Activated naive CD8-positive, alpha-beta T cell (primary cell): ENCODE results near the gene LRRC32.

Experiments
- H3K27ac Mint-ChIP-seq: one replicate; pipeline ENCODE4 v1.8.0; 2021; ENCODE audit warnings: mixed read lengths
- H3K27me3 Mint-ChIP-seq: one replicate; pipeline ENCODE4 v1.8.0; 2021; ENCODE audit warnings: mixed read lengths
- H3K36me3 Mint-ChIP-seq: one replicate; pipeline ENCODE4 v1.8.0; 2021; ENCODE audit warnings: mixed read lengths
- H3K4me1 Mint-ChIP-seq: one replicate; pipeline ENCODE4 v1.8.0; 2021; ENCODE audit warnings: low read depth, mixed read lengths
- H3K4me3 Mint-ChIP-seq: one replicate; pipeline ENCODE4 v1.8.0; 2021; ENCODE audit warnings: mild to moderate bottlenecking, mixed read lengths
- H3K9me3 Mint-ChIP-seq: one replicate; pipeline ENCODE4 v1.8.0; 2021; ENCODE audit warnings: low read depth, mixed read lengths

Gene LRRC32

DNA sequence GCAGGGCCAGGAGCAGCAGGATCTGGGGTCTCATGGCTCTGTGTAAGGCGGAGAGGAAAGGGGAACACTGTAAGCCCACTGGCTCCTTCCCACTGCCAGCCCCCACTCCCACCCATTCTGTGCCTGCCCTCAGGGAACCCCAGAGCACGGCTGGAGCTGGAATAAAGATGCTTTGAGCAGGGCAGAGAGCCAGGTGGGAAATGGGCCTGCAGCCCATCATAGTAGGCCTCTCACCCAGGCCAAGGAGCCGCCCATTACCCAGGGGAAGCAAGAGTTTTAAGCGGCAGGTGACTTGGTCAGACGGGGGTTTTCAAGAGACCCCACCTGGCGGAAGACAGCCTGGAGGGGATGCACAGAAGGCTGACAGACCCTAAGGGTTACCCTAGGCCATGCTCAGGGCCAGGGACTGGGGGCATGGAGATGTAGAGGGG lies 4.6 kb downstream of the LRRC32 start:
- H3K27ac Mint-ChIP-seq, result no peak overlapping the region
- no peak overlapping the region for H3K4me3 Mint-ChIP-seq
- H3K9me3 Mint-ChIP-seq, result no peaks in the 10 kb centered on the region
- H3K36me3 Mint-ChIP-seq, result no peaks in the 10 kb centered on the region
- H3K27me3 Mint-ChIP-seq, result no peaks in the 10 kb centered on the region
- peaks cover 27% of the 10 kb centered on the region for H3K4me1 Mint-ChIP-seq

DNA sequence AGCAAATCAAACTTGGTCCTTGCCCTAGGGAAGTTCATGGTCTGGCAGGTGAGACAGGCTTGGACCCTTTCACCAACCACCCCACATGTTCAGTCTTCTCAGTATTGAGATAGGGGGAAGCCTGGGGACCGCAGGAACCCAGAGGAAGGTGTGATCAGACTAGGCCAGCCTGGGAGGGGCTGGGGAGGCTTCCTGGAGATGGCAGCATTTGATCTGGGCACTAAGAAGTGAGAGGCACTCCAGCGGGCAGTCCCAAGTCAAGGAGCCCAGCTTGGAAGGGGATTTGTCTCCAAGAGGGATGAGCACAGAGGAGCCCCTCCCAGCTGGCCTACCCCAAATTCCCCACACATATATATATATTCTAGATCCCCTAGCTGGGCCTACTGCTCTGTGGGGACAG lies 5.4 kb downstream of the LRRC32 start:
- Mint-ChIP-seq H3K27me3 (no peaks in the 10 kb centered on the region), H3K27ac (no peak overlapping the region), H3K4me1 (peaks cover 26% of the 10 kb centered on the region), H3K9me3 (no peaks in the 10 kb centered on the region), H3K4me3 (no peak overlapping the region), H3K36me3 (no peaks in the 10 kb centered on the region)

DNA sequence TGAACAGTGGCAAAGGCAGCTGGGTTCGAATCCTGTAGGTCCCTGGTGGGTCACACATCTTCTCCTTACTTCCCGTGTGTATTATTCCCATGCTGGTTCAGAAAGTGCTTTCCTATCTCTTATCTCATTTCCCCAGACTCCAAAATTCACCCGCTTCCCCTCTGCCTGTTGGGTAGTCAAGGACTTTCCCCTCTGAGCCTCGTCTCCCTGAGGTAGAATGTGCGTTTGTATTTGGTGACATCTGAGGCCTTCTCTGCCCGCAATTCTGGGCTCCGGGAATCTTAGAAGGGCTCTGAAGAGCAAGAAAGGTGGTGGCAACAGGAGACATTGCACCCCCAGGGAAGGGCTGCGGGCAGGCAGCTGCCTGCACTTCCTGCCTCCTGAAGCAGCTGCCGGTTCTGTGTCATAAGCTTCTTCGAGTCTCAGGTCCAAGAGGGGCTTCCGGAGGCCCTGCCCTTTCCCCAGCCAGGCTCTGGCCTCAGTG lies 5.9 kb downstream of the LRRC32 start:
- no peaks in the 10 kb centered on the region for H3K36me3 Mint-ChIP-seq
- no peaks in the 10 kb centered on the region for H3K27me3 Mint-ChIP-seq
- H3K4me1 Mint-ChIP-seq, result peaks cover 22% of the 10 kb centered on the region
- peak overlapping the region; percentile 51 for H3K27ac Mint-ChIP-seq
- no peak overlapping the region for H3K4me3 Mint-ChIP-seq
- no peaks in the 10 kb centered on the region for H3K9me3 Mint-ChIP-seq

DNA sequence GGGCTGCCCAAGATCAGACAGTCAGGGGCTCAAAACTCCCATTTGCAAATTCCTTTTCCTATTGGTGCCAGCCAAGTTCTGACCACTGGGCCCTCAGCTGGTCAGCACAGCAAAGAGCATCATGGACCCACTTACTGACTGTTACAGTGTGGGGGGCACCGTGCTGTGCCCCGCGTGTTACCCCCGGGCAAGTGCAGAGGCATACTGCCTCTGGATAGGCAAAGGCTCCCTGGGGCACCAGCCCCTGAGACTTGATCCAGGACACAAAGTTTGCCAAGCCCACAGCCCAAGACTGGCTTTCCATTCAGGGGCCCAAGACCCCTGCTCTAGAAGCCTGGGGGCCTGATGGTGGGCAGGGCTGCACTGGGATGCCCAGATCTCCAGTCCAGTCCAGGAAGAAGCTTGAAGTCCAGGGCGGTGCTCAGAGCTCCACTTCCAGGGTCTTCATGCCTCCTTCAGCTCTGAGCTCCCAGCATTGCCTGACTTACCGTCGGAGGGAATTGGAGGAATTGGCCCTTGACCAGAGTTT lies 6.6 kb downstream of the LRRC32 start:
- Mint-ChIP-seq H3K27ac (no peak overlapping the region), H3K27me3 (no peaks in the 10 kb centered on the region), H3K36me3 (no peaks in the 10 kb centered on the region), H3K4me1 (peaks cover 22% of the 10 kb centered on the region), H3K4me3 (no peak overlapping the region), H3K9me3 (no peaks in the 10 kb centered on the region)

DNA sequence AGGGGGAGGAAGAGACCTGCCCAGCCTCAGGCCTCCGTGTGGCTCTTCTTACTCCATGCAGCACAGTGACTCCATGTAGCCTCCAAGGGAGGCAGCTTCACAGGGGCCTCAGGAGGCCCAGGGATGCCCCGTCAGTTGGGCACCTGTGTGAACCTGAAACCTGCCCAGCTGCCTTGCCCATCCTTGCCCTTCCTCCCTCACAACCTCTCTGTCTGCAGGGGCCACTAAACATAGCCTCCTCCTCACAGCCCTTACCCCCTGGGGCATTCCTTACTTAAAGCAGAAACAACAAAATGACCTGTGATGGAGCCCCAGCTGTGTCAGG lies 7.1 kb downstream of the LRRC32 start:
- Mint-ChIP-seq H3K27ac (no peak overlapping the region), H3K9me3 (no peaks in the 10 kb centered on the region), H3K36me3 (no peaks in the 10 kb centered on the region)

DNA sequence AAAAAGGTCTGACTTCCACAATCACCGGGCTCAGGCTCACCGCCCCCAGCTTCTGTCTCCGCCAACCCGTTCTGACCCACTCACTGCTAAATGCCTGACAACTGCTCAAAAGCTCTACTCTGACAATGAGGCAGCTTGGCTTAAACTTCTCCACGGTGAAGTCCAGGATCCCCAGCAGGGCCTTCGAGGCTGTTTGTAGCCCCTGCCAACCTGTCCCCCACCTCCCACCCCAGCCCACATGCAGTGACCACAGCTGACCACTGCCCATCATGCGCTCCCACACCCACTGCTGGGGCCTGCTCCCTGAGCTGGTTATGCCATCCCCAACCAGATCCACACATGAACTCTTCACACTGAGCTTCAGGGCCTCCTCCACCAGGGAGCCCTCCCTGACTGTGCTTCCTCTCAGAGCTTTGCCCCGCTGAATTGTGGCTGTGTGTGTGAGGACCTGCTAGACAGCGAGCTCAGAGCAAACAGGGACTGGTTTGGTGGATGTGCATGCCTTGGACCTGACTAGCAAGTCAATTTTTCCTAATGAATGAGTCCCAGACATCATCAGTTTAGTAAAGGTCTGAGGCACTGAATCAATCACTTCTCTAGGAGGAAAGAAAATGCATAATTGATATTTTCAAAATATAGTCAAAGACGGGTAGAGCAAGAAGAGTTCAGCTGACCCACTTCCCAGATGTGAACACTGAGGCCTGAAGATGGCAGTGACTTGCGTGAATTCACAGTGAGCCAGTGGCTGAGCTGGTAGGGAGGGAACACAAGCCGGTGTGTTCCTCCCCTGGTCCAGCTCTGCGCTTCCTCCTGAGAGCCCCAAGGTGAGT lies 7.7 kb downstream of the LRRC32 start:
- Mint-ChIP-seq H3K4me3 (no peak overlapping the region), H3K4me1 (peaks cover 22% of the 10 kb centered on the region), H3K27me3 (no peaks in the 10 kb centered on the region), H3K27ac (no peak overlapping the region), H3K9me3 (no peaks in the 10 kb centered on the region), H3K36me3 (no peaks in the 10 kb centered on the region)

More for the DNA sequence above, 7.1 kb downstream of the LRRC32 start:
- Mint-ChIP-seq H3K4me1 (peaks cover 22% of the 10 kb centered on the region), H3K27me3 (no peaks in the 10 kb centered on the region), H3K4me3 (no peak overlapping the region)

DNA sequence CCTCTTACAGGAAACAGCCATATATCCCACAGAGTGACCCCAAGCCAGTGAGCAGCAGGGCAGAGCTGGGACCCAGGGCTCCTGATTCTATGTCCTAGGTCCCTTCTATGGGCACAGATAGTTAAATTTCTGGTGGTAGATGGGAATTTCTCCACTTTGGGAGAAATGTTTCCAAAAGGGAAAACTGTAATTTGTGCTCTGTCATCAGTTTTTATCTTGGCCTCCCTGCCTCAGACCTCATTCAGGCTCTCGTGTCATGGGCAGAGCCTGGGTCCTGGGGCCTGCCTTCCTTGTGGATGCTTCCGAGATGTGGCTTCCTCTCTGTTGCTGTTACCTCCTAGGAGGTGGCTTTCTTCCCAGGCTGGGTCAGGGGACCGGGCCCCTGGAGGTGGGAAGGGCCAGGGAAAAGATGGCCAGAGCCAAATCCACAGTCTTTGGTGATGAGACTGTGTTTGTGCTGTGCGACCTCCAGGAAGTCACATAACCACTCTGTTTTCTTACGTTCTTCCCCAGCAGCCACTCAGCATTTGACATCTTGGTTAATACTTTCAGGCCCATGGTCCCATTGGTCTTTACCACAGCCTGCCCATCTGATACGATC lies 8.6 kb downstream of the LRRC32 start:
- H3K4me3 Mint-ChIP-seq, result no peak overlapping the region
- peaks cover 22% of the 10 kb centered on the region for H3K4me1 Mint-ChIP-seq
- H3K36me3 Mint-ChIP-seq, result no peaks in the 10 kb centered on the region
- no peaks in the 10 kb centered on the region for H3K27me3 Mint-ChIP-seq
- H3K9me3 Mint-ChIP-seq, result no peaks in the 10 kb centered on the region
- no peak overlapping the region for H3K27ac Mint-ChIP-seq

DNA sequence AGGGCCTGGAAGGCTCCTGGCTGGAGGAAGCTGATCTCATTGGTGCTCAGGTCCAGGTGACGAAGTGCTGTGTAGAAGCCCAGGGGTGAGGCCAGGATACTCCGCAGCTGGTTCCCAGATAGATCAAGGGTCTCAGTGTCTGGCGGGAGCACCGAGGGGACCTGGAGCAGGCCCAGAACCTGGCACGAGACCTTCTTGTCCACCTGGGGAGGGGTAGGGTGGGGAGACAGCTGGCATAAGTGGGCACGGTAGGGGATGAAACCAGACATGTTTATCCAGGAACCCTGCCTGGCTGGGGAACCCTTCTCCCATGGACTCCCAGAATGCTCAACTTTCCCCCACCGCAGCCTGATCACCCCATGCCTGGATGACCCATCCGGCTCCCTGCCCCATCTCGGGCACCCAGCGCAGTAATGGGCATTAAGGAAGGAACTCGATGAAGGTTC lies 9.2 kb downstream of the LRRC32 start:
- Mint-ChIP-seq H3K27ac (no peak overlapping the region), H3K27me3 (no peaks in the 10 kb centered on the region), H3K4me1 (peaks cover 22% of the 10 kb centered on the region), H3K4me3 (no peak overlapping the region), H3K9me3 (no peaks in the 10 kb centered on the region), H3K36me3 (no peaks in the 10 kb centered on the region)

DNA sequence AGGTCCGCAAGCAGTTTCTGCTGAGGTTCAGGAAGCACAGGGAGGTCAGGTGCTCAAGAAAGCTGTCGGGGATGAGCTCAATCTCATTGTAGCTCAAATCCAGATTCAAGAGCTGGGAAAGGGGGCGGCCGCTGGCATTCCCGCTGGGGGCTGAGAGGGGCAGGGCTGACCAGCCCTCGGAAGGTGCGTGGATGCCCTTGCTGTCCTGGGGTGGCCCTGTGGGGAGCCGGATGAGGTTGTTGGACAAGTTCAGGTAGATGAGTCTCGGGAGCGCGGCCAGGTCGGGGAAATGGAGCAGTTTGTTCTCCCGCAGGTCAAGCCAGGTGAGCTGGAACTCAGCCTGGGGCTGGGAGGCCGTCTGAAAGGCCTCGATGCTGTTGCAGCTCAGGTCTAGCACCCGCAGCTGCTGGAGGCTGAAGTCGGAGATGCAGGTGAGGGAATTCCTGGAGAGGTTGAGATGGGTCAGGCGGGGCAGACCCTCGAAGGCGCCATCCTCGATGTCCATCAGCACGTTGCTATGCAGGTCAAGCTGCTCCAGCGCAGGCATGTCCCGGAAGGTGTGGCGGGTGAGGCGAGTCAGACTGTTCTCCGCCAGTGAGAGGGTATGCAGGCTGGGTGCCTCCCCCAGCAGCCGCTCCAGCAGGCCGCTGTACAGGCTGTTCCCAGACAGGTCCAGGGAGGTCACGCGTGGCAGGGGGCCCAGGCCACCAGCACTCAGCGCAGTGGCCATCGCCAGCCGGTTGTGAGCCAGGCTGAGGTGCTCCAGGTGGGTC lies 9.8 kb downstream of the LRRC32 start:
- no peaks in the 10 kb centered on the region for H3K9me3 Mint-ChIP-seq
- H3K4me1 Mint-ChIP-seq, result peaks cover 22% of the 10 kb centered on the region
- H3K4me3 Mint-ChIP-seq, result no peak overlapping the region
- no peak overlapping the region for H3K27ac Mint-ChIP-seq
- no peaks in the 10 kb centered on the region for H3K36me3 Mint-ChIP-seq
- H3K27me3 Mint-ChIP-seq, result no peaks in the 10 kb centered on the region

DNA sequence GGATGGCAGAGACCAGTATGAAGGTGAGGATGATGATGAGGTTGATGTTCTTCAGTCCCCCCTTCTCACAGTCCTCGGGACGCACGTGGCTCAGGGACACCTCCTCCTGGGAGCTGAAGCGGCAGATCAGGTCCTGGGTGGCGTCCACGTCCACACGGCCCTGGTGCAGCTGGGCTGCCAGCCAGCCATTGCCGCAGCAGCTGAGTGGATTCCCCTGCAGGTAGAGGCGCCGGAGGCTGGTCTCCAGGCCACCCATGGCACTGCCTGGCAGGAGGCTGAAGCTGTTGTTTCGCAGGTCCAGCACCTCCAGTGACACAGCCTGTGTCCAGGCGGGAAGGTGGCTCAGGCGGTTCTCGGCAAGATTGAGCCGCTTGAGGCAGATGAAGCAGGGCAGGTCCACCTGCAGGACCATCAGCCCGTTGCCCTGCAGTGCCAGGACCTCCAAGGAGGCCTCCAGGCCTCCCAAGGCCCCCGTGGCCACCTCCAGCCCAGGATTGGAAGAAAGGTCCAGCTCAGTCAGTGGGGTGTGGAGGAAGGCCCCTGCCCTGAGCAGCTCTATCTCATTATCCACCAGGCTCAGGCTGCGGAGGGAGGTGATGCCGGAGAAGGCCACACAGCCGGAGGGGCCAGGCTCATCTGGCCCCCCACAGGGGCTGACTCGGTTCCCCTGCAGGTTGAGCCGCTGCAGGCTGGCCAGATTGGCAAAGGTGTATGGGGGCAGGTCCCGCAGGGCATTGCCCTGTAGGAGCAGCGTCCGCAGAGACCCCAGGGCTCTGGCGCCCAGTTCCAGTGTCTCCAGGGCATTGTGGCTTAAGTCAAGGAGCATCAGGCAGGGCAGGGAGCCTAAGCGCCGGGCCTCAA lies 10.6 kb downstream of the LRRC32 start:
- H3K4me1 Mint-ChIP-seq, result peaks cover 14% of the 10 kb centered on the region
- no peaks in the 10 kb centered on the region for H3K27me3 Mint-ChIP-seq
- H3K9me3 Mint-ChIP-seq, result no peaks in the 10 kb centered on the region
- no peak overlapping the region for H3K27ac Mint-ChIP-seq
- no peaks in the 10 kb centered on the region for H3K36me3 Mint-ChIP-seq
- no peak overlapping the region for H3K4me3 Mint-ChIP-seq

DNA sequence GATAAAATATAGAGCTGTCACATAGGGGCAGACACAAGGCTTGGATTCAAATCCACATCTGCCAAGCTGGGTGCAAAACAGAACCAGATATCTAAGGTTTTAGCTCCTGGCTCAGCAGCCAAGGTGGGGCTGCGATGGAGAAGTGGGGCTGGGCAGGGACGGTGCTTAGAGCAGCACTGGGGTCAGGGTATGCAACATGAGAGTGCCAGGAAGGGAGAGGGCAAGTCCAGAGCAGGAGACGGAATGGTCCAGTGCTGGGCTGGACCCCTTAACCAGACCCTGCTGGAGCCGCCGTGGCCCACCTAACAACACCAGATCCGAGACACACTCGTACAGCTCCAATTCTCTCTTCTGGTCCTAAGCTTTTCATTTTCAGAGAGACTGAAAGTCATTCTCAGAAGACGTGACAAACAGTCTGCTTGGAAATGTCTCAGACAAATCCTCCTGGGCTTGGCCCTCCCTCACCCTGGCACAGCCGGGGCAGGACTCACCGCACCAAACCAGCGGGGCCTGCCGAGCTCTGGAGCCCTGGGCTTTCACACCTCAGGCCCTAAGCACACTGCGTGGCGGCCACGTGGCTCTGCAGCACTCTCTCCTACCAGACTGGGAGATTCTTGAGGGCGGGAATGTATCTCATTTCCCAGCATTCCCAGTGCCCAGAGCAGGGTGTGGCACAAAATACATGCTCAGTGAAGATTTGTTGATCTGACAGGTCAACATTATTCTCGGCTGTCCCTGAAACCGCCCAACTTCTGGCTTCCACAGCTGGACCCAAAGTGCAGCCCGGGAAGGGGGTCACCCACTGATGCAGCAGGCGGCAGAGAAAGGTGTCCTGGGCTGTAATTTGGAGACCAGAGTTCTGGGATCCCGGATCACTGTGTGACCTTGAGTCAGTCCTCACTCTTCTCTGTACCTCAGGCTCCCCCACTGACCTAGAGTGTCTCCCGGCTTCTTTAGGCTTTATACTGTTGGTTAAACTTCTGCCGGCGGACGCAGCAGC lies 11.6 kb downstream of the LRRC32 start:
- no peaks in the 10 kb centered on the region for H3K36me3 Mint-ChIP-seq
- no peaks in the 10 kb centered on the region for H3K27me3 Mint-ChIP-seq
- no peak overlapping the region for H3K27ac Mint-ChIP-seq
- no peaks in the 10 kb centered on the region for H3K9me3 Mint-ChIP-seq
- no peak overlapping the region for H3K4me3 Mint-ChIP-seq
- peaks cover 5% of the 10 kb centered on the region for H3K4me1 Mint-ChIP-seq

DNA sequence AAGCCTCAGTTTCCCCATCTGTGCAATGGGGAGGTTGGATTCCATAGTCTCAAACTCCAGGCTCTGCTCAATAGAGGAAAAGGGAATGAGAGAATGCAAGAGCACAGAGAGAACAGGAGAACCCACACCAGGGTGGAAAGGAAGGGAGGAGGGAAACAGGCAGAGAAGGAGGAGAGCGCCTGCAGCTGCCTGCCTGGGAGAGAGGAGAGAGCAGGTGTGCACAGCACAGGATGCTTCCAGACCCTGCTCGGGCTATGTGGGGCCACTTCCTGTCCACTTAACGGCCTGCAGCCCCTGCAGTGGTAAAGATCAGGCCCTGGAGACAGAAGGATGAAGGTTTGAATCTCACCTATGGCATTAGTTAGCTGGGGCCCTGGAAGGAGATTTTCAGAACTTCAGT lies 12.3 kb downstream of the LRRC32 start:
- Mint-ChIP-seq H3K27ac (no peak overlapping the region), H3K4me1 (peaks cover 1% of the 10 kb centered on the region), H3K9me3 (no peaks in the 10 kb centered on the region), H3K27me3 (no peaks in the 10 kb centered on the region), H3K36me3 (no peaks in the 10 kb centered on the region), H3K4me3 (no peak overlapping the region)
